CD4-positive, alpha-beta T cell (primary cell): Measurements from ENCODE around the gene MACROD2. TPM values are rescaled to one million over a fixed set of nuclear protein-coding genes. Genes with fewer than 3 reads are reported as not detected.

Experiments
- ATAC-seq: fragments of 200-7000 bp; cut with Tn5 transposase; one replicate; pipeline ENCODE4 v1.10.0; 2022; ENCODE audit warnings: mild to moderate bottlenecking; ENCODE audit not compliant: poor library complexity
- CTCF ChIA-PET: fragments of 350-600 bp; sonication (Branson Sonifier 250); formaldehyde crosslinking; loops from one replicate; lab custom pipeline; 2021; ENCODE audit warnings: antibody characterized with exemption, inconsistent platforms; lab: Charles Lee
- POLR2A ChIA-PET: fragments of 350-600 bp; sonication (Branson Sonifier 250); formaldehyde crosslinking; loops from one replicate; lab custom pipeline; 2021; ENCODE audit warnings: antibody characterized with exemption, inconsistent platforms; lab: Charles Lee
- DNase-seq, 14 experiments: peaks; one replicate each; pipeline ENCODE4 v3.0.0-alpha.2; 2013 to 2020; ENCODE audit warnings: mixed read lengths in 2 of 14
- H3K27ac ChIP-seq, 2 donors: one replicate each; pipeline versions ENCODE4 v1.5.1 to v1.7.0; 2013; ENCODE audit warnings: low read length in 2 of 2, low read depth in 1 of 2, mild to moderate bottlenecking in 1 of 2
- H3K27me3 ChIP-seq, 2 experiments: 1 replicate in 1 of 2; 2 replicates in 1 of 2; pipeline versions ENCODE4 v1.6.1 to v1.7.0; 2013; ENCODE audit warnings: low read length in 2 of 2, control low read depth in 1 of 2, mild to moderate bottlenecking in 1 of 2, moderate library complexity in 1 of 2; ENCODE audit not compliant: insufficient read depth in 2 of 2, control insufficient read depth in 1 of 2
- H3K36me3 ChIP-seq: one replicate; pipeline ENCODE4 v1.6.1; 2013; ENCODE audit warnings: low read length, control low read depth; ENCODE audit not compliant: insufficient read depth
- H3K4me1 ChIP-seq: one replicate; pipeline ENCODE4 v1.6.1; 2013; ENCODE audit warnings: low read length, control low read depth; ENCODE audit not compliant: insufficient read depth
- H3K4me3 ChIP-seq: one replicate; pipeline ENCODE4 v1.5.1; 2013; ENCODE audit warnings: mild to moderate bottlenecking, low read length, moderate library complexity
- H3K9me3 ChIP-seq, 2 experiments: 1 replicate in 1 of 2; 2 replicates in 1 of 2; pipeline versions ENCODE4 v1.6.1 to v1.7.0; 2013; ENCODE audit warnings: low read length in 2 of 2, mild to moderate bottlenecking in 2 of 2, control low read depth in 1 of 2, moderate library complexity in 1 of 2; ENCODE audit not compliant: control insufficient read depth in 1 of 2, insufficient read depth in 1 of 2
- H3K27ac Mint-ChIP-seq: one replicate; pipeline ENCODE4 v1.8.0; 2020; ENCODE audit warnings: mixed read lengths
- H3K27me3 Mint-ChIP-seq: one replicate; pipeline ENCODE4 v1.8.0; 2021; ENCODE audit warnings: mixed read lengths
- H3K36me3 Mint-ChIP-seq: one replicate; pipeline ENCODE4 v1.8.0; 2021; ENCODE audit warnings: low read depth, mixed read lengths
- H3K4me1 Mint-ChIP-seq: one replicate; pipeline ENCODE4 v1.8.0; 2021; ENCODE audit warnings: low read depth, mixed read lengths
- H3K4me3 Mint-ChIP-seq: one replicate; pipeline ENCODE4 v1.8.0; 2020; ENCODE audit warnings: mild to moderate bottlenecking, mixed read lengths
- H3K9me3 Mint-ChIP-seq: one replicate; pipeline ENCODE4 v1.8.0; 2020; ENCODE audit warnings: mixed read lengths
- CTCF ChIP-seq: fragments of 200-600 bp; IDR thresholded peaks from one replicate; pipeline ENCODE4 v1.8.0; 2022; ENCODE audit warnings: antibody characterized with exemption, mild to moderate bottlenecking
- intact Hi-C, 2 experiments: fragments of 100-400 bp; cut with DNase I in 1 of 2; cut with micrococcal nuclease in 1 of 2; formaldehyde crosslinking; loops; one replicate each; pipeline versions ENCODE4 v1.15.1 to v1.9.0; 2023 to 2025; cut with DNase I, micrococcal nuclease
- total RNA-seq, 174 experiments: library from RNA in 2 of 174; stranded (reverse) in 2 of 174; gene quantifications; one replicate each; pipeline ENCODE4 v1.2.3 and lab custom pipeline; 2021 to 2026

The MACROD2 gene
- total RNA-seq, 2 experiments from 2014 or later = not detected

- ATAC-seq (no peak), DNase-seq (no peak)
- no peak overlapping the region for H3K27ac ChIP-seq
- no peak overlapping the region for H3K4me3 ChIP-seq
- no peaks in the 10 kb centered on the region for H3K36me3 ChIP-seq
- Mint-ChIP-seq H3K27me3 (no peaks in the 10 kb centered on the region), H3K27ac (no peak overlapping the region), H3K4me3 (no peak overlapping the region), H3K4me1 (no peaks in the 10 kb centered on the region), H3K9me3 (peaks cover 5% of the 10 kb centered on the region), H3K36me3 (no peaks in the 10 kb centered on the region)
- no peak for TF ChIP-seq CTCF
- ChIA-PET CTCF (no interaction called here), POLR2A (interaction anchor here (0.6 kb wide), 1 partner anchor 22 kb away, joined by 3 read pairs; no protein-coding TSS in a partner anchor)
- no peaks in the 10 kb centered on the region for H3K4me1 ChIP-seq
- H3K9me3 ChIP-seq = peaks cover 0 to 8% of the 10 kb centered on the region in 2 experiments
- intact Hi-C loops = no loop called here
- H3K27me3 ChIP-seq = no peaks in the 10 kb centered on the region
These were observed 919.3 kb downstream of the MACROD2 start for GRCh38 chr20:14914633-14915032.

- no peak overlapping the region for H3K27ac ChIP-seq
- no peaks in the 10 kb centered on the region for H3K4me1 ChIP-seq
- no peak for DNase-seq
- no peaks in the 10 kb centered on the region for H3K4me1 Mint-ChIP-seq
- H3K36me3 Mint-ChIP-seq = no peaks in the 10 kb centered on the region
- H3K27me3 ChIP-seq = no peaks in the 10 kb centered on the region
- no peak overlapping the region for H3K4me3 ChIP-seq
- no peak for TF ChIP-seq CTCF
- peaks cover 0 to 11% of the 10 kb centered on the region in 2 experiments for H3K9me3 ChIP-seq
- ATAC-seq = no peak
- peaks cover 5% of the 10 kb centered on the region for H3K9me3 Mint-ChIP-seq
- H3K27ac Mint-ChIP-seq = no peak overlapping the region
- intact Hi-C loops = no loop called here
- no peak overlapping the region for H3K4me3 Mint-ChIP-seq
- POLR2A ChIA-PET = interaction anchor here (0.6 kb wide), 1 partner anchor 21 kb away, joined by 3 read pairs; no protein-coding TSS in a partner anchor
- H3K27me3 Mint-ChIP-seq = no peaks in the 10 kb centered on the region
- CTCF ChIA-PET = no interaction called here
- H3K36me3 ChIP-seq = no peaks in the 10 kb centered on the region
These were observed 920.0 kb downstream of the MACROD2 start for GRCh38 chr20:14915356-14915755.

- ChIA-PET CTCF (no interaction called here), POLR2A (no interaction called here)
- Mint-ChIP-seq H3K27ac (no peak overlapping the region), H3K4me3 (no peak overlapping the region), H3K9me3 (peaks cover 5% of the 10 kb centered on the region), H3K4me1 (no peaks in the 10 kb centered on the region), H3K36me3 (no peaks in the 10 kb centered on the region), H3K27me3 (no peaks in the 10 kb centered on the region)
- Histone ChIP-seq H3K9me3 (peaks cover 0 to 8% of the 10 kb centered on the region in 2 experiments), H3K27ac (no peak overlapping the region), H3K4me3 (no peak overlapping the region), H3K27me3 (no peaks in the 10 kb centered on the region), H3K36me3 (no peaks in the 10 kb centered on the region), H3K4me1 (no peaks in the 10 kb centered on the region)
- intact Hi-C loops = no loop called here
- ATAC-seq (no peak), DNase-seq (no peak)
- no peak for TF ChIP-seq CTCF
These were observed 921.1 kb downstream of the MACROD2 start for GRCh38 chr20:14916360-14916920.
